Gastrocnemius medialis (tissue), 4 donors: ENCODE results near the gene FOXK1.

Experiments used
- CTCF ChIP-seq, 5 experiments: fragments of 450-650 bp in 3 of 5; fragments of 200-600 bp in 2 of 5; sonication (generic) in 2 of 5; IDR thresholded peaks in 4 of 5; conservative IDR thresholded peaks in 1 of 5; 1 replicate in 4 of 5; 2 replicates in 1 of 5; pipeline ENCODE4 v1.5.1; 2016 to 2019; ENCODE audit warnings: antibody characterized with exemption in 5 of 5, mild to moderate bottlenecking in 3 of 5, moderate library complexity in 3 of 5
- POLR2A ChIP-seq, 2 donors: fragments of 450-650 bp; IDR thresholded peaks; one replicate each; pipeline ENCODE4 v1.6.1; 2017; ENCODE audit warnings: antibody characterized with exemption in 2 of 2, mild to moderate bottlenecking in 2 of 2, moderate library complexity in 2 of 2

GRCh38 chr7:4775848-4776623, 93.9 kb downstream of the FOXK1 start:
- TF ChIP-seq CTCF (IDR thresholded peaks at IDR 0.05 in 4 of 5, conservative IDR thresholded peaks at IDR 0.05 in 1 of 5) (no peak), POLR2A (IDR thresholded peaks at IDR 0.05) (no peak)
